GM19468 (cell line): Measurements from ENCODE around the gene CD22.
"Not testable (repeated sequence)": the region's sequence is repeated elsewhere in the genome, so short reads cannot be mapped to it uniquely, and the experiment has no call there.

Source experiments
- ATAC-seq: cut with Tn5 transposase; IDR thresholded peaks from one replicate; pipeline ENCODE4 v1.9.1; 2021; ENCODE audit warnings: mild to moderate bottlenecking, moderate library complexity, moderate number of reproducible peaks; ENCODE audit not compliant: unreplicated experiment; ENCODE audit errors: extremely low read depth

The CD22 gene

DNA sequence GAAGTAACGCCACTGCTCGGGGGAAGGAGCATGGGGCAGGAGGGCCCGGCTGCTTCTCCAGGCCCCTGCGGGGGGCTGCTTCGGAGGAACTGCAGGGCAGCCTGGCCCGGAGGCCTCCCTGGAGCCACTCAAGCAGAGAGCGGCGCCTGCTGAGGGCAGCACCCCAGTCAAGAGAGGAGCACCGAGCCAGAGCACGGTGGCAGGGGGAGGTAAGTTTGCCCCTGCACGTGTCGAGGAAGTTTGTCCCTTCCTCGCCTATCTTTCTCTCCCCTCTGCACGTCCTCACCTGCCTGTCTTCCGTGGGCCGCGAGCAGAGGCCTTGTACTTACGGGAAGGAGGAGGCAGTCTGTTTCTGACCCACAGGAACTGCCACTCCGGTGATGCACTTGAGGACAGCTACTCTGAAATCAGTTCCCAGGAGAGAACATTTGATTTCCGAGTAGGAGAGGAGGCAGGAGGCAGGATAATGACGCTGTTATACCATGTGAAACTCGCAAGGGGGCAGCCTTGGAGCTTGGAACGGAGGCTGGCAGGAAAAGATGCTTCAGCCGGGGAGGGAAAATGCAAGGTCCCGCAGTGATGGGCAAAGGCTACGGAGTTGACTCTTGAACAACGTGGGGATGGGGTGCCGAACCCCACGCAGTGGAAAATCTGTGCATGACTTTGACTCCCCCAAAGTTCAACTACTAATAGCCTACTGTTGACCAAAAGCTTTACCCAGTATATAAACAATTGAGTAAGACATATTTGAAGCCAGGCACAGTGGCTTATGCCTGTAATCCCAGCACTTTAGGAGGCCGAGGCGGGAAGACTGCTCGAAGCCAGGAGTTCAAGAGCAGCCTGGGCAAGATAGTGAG, 23.7 kb downstream of the CD22 start:
- ATAC-seq, result no peak

DNA sequence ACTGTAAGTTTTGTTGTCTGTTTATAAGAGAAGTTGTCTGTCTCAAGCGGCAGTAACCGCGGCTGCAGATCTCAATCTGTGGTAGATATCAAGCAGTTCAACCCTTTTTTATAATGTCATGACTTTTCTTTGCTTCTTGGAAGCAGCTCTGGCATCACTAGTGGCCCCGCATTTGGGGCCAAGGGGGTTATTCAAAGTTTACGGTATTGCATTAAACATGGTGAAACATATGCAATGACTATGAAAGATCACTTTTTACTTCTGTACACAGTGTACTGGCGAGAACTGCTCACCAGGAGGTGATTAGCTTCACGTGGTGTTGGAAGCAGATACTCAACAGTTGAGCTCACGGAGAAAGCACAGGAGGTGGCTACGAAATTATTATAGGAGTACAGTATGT, 24.6 kb downstream of the CD22 start:
- ATAC-seq, result no peak

DNA sequence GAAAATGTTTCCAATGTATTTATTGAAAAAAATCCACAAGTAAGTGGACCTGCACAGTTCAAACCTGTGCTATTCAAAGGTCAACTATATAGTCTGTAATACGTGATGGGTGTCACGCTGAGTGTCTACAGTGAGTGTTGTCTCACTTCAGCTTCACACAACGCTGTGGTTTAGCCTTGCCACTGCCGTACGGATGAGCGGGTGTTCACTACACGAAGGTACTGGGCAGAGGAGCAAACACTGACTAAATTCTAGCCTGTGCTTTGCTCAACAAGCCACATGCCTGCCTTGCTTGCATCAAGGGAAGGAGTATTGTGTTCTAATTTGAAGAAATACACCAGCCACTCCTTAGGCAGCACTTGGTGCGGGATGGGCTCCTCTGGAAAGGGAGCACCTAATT, 25.9 kb downstream of the CD22 start:
- ATAC-seq, result no peak

DNA sequence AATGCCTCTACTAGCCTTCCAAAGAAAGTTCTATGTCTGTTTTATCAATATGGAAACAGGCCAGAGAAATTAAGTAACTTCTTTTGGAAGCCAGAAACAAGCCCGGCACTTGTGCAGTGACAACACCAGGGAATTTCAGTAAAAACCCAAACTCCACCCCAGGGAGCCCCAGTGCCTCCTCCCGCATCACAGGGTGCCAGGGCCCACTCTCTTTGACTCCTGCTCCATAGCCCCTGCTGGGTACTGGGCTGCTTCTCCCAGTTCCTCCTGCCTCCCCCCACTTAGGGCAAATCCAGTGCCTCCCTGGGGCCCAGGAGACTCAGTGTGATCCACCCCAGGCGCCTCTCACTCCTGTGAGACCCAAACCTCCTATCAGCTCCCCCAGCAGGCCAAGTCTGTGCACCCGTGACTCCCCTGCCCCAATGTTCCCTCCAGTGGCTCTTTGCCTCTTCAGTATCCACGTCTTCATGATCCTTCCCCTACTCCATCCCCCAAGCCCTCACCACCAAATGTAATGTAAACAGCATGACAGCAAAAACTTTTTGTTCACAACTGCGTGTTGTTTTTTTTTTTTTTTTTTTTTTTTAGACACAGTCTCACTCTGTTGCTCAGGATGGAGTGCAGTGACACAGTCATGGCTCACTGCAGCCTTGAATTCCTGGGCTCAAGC, 26.9 kb downstream of the CD22 start:
- ATAC-seq, result no peak

DNA sequence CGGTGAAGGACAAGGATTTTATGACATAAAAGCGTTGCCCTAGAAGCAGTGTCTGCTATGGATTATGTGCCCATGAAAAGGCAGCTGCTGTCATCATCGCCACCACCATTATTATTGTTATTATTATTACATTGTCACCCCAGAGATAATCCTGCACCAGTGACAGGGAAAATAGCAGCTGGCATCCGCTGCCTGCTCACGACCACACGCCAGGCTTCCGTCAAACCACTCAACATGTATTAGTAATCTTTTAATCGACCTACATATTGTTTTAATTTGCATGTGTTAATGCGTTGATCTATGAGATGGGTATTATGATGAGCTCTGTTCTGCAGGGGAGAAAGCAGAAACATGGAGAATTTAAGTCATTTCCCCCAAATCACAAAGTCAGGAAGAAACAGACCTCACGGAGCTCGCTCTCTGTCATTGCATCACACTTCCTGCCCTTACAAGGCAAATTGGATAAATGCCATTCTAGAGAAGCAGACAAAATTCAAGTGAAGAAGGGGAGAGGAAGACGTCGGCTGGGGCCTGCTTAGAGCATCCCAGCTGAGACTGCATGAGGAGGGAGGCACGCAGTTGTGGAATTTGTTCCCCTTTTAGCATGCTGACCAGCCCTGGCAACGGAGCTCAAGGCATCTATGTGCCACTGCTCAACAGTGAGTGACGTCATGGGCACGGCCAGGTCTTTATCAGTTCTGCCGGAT, 29.0 kb downstream of the CD22 start, which contains the start of gene FFAR3:
TSS of gene FFAR3 (plus strand) at position 594 of the 707 bp plus-strand sequence. CDS start 431 bp downstream, outside the sequence.
- ATAC-seq, result no peak

DNA sequence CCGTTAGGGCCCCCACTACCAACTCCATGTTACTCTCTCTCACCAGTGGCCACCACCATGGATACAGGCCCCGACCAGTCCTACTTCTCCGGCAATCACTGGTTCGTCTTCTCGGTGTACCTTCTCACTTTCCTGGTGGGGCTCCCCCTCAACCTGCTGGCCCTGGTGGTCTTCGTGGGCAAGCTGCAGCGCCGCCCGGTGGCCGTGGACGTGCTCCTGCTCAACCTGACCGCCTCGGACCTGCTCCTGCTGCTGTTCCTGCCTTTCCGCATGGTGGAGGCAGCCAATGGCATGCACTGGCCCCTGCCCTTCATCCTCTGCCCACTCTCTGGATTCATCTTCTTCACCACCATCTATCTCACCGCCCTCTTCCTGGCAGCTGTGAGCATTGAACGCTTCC, 29.8 kb downstream of the CD22 start:
- ATAC-seq, result not testable (repeated sequence)

DNA sequence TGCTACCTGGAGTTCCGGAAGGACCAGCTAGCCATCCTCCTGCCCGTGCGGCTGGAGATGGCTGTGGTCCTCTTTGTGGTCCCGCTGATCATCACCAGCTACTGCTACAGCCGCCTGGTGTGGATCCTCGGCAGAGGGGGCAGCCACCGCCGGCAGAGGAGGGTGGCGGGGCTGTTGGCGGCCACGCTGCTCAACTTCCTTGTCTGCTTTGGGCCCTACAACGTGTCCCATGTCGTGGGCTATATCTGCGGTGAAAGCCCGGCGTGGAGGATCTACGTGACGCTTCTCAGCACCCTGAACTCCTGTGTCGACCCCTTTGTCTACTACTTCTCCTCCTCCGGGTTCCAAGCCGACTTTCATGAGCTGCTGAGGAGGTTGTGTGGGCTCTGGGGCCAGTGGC, 30.4 kb downstream of the CD22 start:
- not testable (repeated sequence) for ATAC-seq

DNA sequence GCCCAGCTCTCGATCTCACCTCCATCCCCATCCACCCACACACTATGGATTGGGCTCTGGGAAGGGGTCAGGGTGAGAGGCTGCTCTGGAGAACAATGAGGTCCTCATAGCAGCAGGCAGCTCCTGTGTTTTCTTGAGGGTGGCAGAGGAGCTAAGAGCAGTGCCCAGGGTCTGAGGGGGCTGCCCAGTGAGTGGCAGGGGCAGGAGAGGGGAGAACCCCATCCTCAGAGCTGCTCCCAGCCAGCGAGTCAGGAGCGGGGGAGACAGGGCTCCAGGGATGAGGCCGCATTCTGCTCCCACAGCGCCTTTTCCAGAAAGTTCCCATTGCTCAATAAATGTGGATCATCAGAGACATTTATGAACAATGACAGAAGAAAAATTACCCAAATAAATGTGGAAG, 31.1 kb downstream of the CD22 start:
- ATAC-seq, result not testable (repeated sequence)

DNA sequence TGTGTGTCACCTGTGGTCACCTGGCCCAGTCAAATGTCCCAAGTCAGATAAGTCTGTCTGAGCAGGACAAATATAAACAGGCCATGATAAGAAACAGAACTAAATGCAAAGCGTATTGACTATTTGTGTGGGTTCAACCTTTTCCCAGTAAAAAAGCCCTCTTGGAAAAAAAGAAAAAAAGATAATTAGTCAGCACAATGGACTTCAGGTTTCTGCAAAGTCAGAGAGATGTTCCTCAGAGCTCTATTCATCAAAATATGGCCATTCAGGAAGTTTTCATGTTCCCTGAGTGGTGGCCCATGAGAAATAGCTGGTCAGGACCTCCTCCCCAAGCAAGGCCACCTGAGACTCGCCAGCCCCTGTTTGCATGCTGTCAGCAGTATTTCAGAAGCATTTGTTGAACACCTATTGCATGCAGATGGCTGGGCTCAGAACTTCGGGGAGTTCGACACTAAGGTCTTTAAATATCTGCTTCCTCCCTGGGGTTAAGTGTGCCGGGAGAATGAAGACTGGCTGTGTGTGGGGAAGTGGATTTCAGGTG, 32.0 kb downstream of the CD22 start:
- no peak for ATAC-seq

DNA sequence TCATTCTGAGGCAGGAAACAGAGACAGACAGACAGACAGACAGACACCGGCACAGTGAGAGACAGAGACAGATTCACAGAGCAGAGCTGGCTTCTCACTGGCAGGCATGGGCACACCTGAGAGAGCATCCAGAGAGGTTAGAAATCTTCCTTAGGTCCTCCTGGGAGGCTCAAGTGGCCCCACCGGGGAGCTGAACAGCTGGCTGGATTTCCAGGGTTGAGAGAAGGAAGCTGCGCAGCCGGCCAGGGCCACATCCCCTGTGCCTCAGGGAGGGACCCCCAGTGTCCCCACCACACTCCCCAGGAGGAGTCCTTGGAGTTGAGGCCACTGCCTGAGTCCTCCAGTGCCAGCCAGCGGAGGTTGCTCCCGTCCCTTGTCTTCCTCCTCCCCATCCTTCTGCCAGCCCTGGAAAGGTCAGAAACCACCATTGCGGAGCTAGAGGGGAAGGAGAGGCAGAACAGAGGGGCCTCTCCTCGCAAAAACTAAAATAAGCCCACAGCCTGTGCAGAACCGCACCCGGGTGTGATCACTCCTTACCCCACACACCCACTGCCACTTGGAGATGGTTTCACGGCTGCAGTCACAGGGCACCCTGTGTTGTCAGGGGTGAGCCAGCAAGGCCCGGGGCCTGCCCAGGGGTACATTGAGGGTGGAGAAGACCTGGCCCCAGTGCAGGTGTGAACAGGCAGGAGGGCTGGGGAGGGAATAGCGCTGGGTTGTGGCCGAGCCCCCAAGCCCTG, 33.4 kb downstream of the CD22 start:
- ATAC-seq, result no peak

DNA sequence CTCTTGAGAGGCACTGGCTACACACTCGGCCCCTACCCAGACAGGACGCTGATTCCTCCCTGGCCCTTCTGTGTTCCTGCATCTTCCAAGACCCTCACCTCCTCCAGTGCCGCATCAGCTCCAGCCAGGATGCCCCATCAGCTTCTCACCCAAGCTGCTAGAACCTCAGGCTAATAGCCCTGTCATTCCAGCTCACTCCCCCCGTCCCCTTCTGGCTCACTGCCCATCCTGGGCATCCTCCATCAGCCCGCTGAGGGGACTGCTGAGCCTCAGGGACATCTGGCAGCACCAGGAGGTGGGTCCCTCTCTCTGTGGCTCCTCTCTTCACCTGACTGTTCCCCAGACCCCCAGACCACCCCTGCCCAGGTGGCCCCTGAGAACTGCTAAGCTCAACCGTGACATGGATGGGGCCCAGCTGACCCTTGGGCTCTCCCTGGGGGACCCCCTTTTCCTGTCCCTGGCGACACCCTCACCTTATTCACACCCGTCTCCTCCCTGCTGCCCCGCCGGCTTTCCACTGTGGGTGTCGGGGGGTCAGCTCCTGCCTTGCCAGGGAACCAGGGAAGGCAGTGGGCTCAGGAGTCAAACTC, 34.1 kb downstream of the CD22 start:
- ATAC-seq, result no peak

DNA sequence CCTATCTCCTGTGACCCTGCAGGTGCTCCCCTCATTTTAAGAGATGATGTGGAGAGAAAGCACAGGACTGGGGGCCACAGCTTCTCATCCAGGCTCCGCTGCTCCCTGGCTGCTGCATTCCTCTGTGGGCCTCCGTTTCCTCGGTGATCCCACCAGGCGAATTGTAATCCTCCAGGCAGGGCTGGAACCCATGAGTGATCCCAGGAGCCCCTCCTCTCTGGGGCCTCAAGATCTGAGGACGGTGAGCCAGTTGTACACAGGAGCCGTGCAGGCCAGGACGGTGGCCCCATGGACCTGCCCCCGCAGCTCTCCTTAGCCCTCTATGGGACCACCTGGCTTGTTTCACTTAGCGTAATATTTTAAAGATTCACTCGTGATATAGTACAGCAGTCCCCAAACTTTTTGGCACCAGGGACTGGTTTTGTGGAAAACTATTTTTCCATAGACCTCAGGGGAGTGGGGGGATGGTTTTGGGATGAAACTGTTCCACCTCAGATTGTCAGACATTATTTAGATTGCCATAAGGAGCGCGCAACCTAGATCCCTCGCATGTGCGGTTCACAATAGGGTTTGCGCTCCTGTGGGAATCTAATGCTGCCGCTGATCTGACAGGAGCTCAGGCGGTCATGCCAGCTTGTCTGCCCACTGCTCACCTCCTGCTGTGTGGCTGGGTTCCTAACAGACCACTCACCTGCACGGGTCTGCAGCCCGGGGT, 34.9 kb downstream of the CD22 start:
- ATAC-seq, result no peak

DNA sequence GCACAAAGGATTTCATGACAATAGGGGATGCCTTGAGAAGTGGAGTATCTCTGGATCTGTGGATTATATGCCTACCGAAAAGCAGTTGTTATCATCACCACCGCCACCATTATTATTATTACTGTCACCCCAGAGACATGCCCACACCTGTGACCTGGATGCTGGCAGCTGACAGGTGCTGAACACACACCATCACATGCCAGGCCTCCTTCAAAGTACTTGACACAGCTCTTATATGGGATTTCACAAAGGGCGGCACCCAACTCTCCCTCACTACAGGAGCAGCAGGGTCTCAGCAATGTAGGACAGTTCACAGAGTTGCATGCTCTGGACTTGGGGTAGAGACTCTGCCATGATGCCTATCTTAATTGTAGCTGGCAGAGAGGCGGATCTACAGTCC, 36.3 kb downstream of the CD22 start:
- no peak for ATAC-seq

DNA sequence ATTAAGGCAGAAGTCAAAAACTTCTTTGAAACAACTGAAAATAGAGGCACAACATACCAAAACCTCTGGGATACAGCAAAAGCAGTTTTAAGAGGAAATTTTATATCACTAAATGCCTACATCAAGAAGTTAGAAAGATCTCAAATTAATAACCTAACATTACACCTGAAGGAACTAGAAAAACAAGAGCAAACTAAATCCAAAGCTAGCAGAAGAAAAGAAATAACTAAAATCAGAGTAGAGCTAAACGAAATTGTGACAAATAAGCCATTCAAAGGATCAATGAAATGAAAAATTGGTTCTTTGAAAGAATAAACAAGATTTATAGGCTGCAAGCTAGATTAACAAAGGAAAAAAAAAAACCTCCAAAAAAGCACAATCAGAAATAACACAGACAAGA, 39.4 kb downstream of the CD22 start:
- no peak for ATAC-seq

DNA sequence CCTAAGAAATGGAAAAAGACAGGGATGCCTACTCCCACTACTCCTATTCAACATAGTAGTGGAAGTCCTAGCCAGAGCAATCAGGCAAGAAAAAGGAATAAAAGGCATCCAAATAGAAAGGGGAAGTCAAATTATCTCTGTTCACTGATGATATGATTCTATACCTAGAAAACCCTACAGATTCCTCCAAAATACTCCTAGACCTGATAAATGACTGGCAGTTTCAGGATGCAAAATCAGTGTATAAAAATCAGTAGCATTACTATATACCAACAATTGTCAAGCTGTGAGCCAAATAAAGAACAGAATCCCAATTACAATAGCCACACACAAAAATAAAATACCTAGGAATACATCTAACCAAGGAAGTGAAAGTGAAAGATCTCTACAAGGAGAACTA, 40.5 kb downstream of the CD22 start:
- ATAC-seq, result no peak

DNA sequence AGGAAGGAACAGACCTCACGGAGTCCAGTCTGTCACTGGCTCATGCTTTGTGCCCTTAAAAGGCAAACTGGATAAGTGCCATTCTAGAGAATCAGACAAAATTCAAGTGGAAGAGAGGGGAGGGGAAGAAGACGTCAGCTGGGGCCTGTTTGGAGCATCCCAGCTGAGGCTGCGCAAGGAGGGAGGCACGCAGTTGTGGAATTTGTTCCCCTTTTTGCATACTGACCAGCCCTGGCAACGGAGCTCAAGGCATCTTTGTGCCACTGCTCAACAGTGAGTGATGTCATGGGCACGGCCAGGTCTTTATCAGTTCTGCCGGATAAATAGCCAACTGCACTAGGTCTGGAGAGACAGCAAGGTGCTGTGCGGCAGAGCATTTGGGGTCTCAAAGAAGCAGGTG, 41.7 kb downstream of the CD22 start, which contains the start of gene GPR42:
TSS of gene GPR42 (plus strand) at position 347 of the 400 bp plus-strand sequence. CDS start 292 bp downstream, outside the sequence.
- ATAC-seq, result no peak

DNA sequence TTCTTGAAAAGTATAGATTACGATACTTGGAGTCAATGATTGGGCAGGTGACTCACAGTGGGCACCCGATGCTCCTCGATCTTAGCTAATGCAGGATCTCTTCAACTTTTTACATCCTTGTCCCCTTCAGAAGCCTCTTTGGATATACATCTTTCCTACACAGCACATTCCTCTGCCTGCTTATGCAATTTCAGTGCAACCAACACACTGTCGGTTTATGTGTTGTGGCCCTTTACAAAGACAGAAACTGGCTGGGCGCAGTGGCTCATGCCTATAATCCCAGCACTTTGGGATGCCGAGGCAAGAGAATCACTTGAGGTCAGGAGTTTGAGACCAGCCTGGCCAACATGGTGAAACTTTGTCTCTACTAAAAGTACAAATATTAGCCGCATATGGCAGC, 44.5 kb downstream of the CD22 start:
- no peak for ATAC-seq

DNA sequence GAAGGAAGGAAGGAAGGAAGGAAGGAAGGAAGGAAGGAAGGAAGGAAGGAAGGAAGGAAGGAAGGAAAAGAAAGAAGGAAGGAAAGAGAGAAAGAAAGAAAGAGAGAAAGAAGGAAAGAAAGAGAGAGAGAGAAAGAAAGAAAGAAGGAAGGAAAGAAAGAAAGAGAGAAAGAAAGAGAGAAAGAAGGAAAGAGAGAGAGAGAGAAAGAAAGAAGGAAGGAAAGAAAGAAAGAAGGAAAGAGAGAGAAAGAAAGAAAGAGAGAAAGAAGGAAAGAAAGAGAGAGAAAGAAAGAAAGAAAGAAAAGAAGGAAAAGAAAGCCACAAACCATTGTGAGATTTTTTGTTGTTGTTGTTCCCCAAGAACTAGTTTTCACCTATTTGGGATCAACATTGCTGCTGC, 45.0 kb downstream of the CD22 start:
- ATAC-seq, result not testable (repeated sequence)
